Measurements from ENCODE around the gene MMP2. TPM values are rescaled to one million over a fixed set of nuclear protein-coding genes. Genes with fewer than 3 reads are reported as not detected.

MMP2 gene
- total RNA-seq, 4 donors from 2014 or later: 52.2 to 214 (median 123) TPM

- TF ChIP-seq POLR2A (IDR thresholded peaks at IDR 0.05) (no peak), CTCF (IDR thresholded peaks at IDR 0.05) (no peak)
- H3K4me3 ChIP-seq: no peak overlapping the region
- DNase-seq: no peak
Observed at GRCh38 chr16:55437625-55438024, 41.4 kb upstream of the MMP2 start.

GRCh38 chr16:55438281-55438680 is 40.7 kb upstream of the MMP2 start:
- H3K27me3 ChIP-seq: no peaks in the 10 kb centered on the region
- no peak overlapping the region for H3K4me3 ChIP-seq
- no peak for DNase-seq
- H3K9me3 ChIP-seq: no peaks in the 10 kb centered on the region
- H3K4me1 ChIP-seq: no peaks in the 10 kb centered on the region
- no peak overlapping the region for H3K27ac ChIP-seq
- no peak for TF ChIP-seq CTCF (IDR thresholded peaks at IDR 0.05)
- H3K36me3 ChIP-seq: no peaks in the 10 kb centered on the region

More at GRCh38 chr16:55437625-55438024, 41.4 kb upstream of the MMP2 start:
- Histone ChIP-seq H3K9me3 (no peaks in the 10 kb centered on the region), H3K27ac (no peak overlapping the region), H3K4me1 (no peaks in the 10 kb centered on the region), H3K36me3 (no peaks in the 10 kb centered on the region), H3K27me3 (no peaks in the 10 kb centered on the region)

GRCh38 chr16:55439101-55439690 is 39.8 kb upstream of the MMP2 start:
- no peaks in the 10 kb centered on the region for H3K4me1 ChIP-seq
- H3K36me3 ChIP-seq: no peaks in the 10 kb centered on the region
- H3K9me3 ChIP-seq: no peaks in the 10 kb centered on the region
- TF ChIP-seq POLR2A (IDR thresholded peaks at IDR 0.05) (no peak), CTCF (IDR thresholded peaks at IDR 0.05) (no peak)
- H3K27ac ChIP-seq: no peak overlapping the region
- H3K4me3 ChIP-seq: no peak overlapping the region
- DNase-seq: no peak
- H3K27me3 ChIP-seq: no peaks in the 10 kb centered on the region

- H3K27ac ChIP-seq: no peak overlapping the region
- H3K4me1 ChIP-seq: no peaks in the 10 kb centered on the region
- DNase-seq: no peak
- no peak overlapping the region for H3K4me3 ChIP-seq
- H3K27me3 ChIP-seq: no peaks in the 10 kb centered on the region
- no peaks in the 10 kb centered on the region for H3K9me3 ChIP-seq
- TF ChIP-seq POLR2A (IDR thresholded peaks at IDR 0.05) (no peak), CTCF (IDR thresholded peaks at IDR 0.05) (no peak)
- H3K36me3 ChIP-seq: no peaks in the 10 kb centered on the region
Observed at GRCh38 chr16:55443434-55444346, 35.3 kb upstream of the MMP2 start.

- DNase-seq: peak in 1 of 3 donors; percentile 51
- Histone ChIP-seq H3K9me3 (no peaks in the 10 kb centered on the region), H3K27me3 (no peaks in the 10 kb centered on the region), H3K4me1 (no peaks in the 10 kb centered on the region), H3K27ac (no peak overlapping the region), H3K4me3 (no peak overlapping the region), H3K36me3 (no peaks in the 10 kb centered on the region)
- no peak for TF ChIP-seq CTCF (IDR thresholded peaks at IDR 0.05)
- no peak for TF ChIP-seq POLR2A (IDR thresholded peaks at IDR 0.05)
Observed at GRCh38 chr16:55444754-55445485, 34.1 kb upstream of the MMP2 start.

All from Peyer's patch (tissue), 4 donors.